ENCODE results near the gene SGO1.

DNA sequence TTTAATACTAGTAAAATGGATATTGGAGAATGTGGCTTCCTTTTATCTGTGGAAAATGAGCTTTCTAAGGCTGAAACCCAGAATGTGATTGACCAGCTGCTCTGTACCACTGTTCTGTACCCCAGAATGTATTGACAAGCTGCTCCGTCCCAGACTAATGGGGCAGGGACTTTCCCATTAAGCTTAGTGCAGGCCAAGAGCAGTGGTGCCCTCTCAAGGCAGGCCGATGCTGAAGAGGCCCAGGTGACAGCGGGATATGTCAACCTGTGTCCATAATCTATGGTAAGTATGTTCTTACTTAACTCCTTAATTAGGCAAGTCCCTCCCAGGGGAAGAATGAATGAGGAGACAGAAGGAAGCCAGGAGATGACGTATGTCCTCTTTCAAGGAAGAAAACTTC, 31.1 kb downstream of the SGO1 start:
- TF ChIP-seq, protein P1, sequence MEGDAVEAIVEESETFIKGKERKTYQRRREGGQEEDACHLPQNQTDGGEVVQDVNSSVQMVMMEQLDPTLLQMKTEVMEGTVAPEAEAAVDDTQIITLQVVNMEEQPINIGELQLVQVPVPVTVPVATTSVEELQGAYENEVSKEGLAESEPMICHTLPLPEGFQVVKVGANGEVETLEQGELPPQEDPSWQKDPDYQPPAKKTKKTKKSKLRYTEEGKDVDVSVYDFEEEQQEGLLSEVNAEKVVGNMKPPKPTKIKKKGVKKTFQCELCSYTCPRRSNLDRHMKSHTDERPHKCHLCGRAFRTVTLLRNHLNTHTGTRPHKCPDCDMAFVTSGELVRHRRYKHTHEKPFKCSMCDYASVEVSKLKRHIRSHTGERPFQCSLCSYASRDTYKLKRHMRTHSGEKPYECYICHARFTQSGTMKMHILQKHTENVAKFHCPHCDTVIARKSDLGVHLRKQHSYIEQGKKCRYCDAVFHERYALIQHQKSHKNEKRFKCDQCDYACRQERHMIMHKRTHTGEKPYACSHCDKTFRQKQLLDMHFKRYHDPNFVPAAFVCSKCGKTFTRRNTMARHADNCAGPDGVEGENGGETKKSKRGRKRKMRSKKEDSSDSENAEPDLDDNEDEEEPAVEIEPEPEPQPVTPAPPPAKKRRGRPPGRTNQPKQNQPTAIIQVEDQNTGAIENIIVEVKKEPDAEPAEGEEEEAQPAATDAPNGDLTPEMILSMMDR (IDR thresholded peaks at IDR 0.05) = no peak
- TF ChIP-seq CREB1 (CRISPR knock-in tag; IDR thresholded peaks at IDR 0.05) (no peak), USF2 (CRISPR knock-in tag; IDR thresholded peaks at IDR 0.05) (no peak), MAX (CRISPR knock-in tag; IDR thresholded peaks at IDR 0.05) (no peak), TEAD4 (CRISPR knock-in tag; IDR thresholded peaks at IDR 0.05) (no peak), JUN (CRISPR knock-in tag; IDR thresholded peaks at IDR 0.05) (no peak), ATF3 (CRISPR knock-in tag; conservative IDR thresholded peaks at IDR 0.05) (no peak), NFE2L1 (CRISPR knock-in tag; IDR thresholded peaks at IDR 0.05) (no peak), TEAD1 (CRISPR knock-in tag; IDR thresholded peaks at IDR 0.05) (no peak), ZNF317 (CRISPR knock-in tag; IDR thresholded peaks at IDR 0.05; ENCODE audit: borderline replicate concordance, low read depth) (no peak), ZNF423 (CRISPR knock-in tag; IDR thresholded peaks at IDR 0.05) (no peak)
- TF ChIP-seq, protein P2, sequence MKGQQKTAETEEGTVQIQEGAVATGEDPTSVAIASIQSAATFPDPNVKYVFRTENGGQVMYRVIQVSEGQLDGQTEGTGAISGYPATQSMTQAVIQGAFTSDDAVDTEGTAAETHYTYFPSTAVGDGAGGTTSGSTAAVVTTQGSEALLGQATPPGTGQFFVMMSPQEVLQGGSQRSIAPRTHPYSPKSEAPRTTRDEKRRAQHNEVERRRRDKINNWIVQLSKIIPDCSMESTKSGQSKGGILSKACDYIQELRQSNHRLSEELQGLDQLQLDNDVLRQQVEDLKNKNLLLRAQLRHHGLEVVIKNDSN (CRISPR knock-in tag; IDR thresholded peaks at IDR 0.05) = no peak
- TF ChIP-seq, protein P3, sequence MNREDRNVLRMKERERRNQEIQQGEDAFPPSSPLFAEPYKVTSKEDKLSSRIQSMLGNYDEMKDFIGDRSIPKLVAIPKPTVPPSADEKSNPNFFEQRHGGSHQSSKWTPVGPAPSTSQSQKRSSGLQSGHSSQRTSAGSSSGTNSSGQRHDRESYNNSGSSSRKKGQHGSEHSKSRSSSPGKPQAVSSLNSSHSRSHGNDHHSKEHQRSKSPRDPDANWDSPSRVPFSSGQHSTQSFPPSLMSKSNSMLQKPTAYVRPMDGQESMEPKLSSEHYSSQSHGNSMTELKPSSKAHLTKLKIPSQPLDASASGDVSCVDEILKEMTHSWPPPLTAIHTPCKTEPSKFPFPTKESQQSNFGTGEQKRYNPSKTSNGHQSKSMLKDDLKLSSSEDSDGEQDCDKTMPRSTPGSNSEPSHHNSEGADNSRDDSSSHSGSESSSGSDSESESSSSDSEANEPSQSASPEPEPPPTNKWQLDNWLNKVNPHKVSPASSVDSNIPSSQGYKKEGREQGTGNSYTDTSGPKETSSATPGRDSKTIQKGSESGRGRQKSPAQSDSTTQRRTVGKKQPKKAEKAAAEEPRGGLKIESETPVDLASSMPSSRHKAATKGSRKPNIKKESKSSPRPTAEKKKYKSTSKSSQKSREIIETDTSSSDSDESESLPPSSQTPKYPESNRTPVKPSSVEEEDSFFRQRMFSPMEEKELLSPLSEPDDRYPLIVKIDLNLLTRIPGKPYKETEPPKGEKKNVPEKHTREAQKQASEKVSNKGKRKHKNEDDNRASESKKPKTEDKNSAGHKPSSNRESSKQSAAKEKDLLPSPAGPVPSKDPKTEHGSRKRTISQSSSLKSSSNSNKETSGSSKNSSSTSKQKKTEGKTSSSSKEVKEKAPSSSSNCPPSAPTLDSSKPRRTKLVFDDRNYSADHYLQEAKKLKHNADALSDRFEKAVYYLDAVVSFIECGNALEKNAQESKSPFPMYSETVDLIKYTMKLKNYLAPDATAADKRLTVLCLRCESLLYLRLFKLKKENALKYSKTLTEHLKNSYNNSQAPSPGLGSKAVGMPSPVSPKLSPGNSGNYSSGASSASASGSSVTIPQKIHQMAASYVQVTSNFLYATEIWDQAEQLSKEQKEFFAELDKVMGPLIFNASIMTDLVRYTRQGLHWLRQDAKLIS (CRISPR knock-in tag; IDR thresholded peaks at IDR 0.05; ENCODE audit: borderline replicate concordance) = no peak
